Activated CD8-positive, alpha-beta memory T cell treated with anti-CD3 and anti-CD28 coated beads for 48 hours (primary cell): Measurements from ENCODE around the gene NDUFV1.
"Not testable (repeated sequence)": the region's sequence is repeated elsewhere in the genome, so short reads cannot be mapped to it uniquely, and the experiment has no call there.

Experiments
- DNase-seq, 3 experiments: peaks; one replicate each; pipeline ENCODE4 v3.0.0-alpha.2; 2020; ENCODE audit warnings: low read depth in 2 of 3, low spot score in 2 of 3

Gene NDUFV1

DNA sequence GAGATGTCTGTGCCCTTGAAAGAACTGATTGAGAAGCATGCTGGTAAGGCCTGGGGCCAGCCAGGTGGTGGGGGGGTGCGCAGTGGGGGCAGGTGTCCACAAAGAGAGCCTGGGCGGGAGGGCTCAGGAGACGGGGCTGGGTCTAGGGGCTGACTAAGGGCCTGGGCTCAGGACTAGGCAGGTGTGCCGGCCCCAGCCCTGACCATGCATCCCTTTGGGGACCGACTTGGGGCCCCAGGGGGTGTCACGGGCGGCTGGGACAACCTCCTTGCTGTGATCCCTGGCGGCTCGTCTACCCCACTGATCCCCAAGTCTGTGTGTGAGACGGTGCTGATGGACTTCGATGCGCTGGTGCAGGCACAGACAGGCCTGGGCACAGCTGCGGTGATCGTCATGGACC is 4.4 kb downstream of the NDUFV1 start:
- no peak for DNase-seq

- DNase-seq, result no peak
These were observed 5.2 kb downstream of the NDUFV1 start for GRCh38 chr11:67611704-67612587.

GRCh38 chr11:67612751-67613150 is 6.0 kb downstream of the NDUFV1 start:
- no peak for DNase-seq

DNA sequence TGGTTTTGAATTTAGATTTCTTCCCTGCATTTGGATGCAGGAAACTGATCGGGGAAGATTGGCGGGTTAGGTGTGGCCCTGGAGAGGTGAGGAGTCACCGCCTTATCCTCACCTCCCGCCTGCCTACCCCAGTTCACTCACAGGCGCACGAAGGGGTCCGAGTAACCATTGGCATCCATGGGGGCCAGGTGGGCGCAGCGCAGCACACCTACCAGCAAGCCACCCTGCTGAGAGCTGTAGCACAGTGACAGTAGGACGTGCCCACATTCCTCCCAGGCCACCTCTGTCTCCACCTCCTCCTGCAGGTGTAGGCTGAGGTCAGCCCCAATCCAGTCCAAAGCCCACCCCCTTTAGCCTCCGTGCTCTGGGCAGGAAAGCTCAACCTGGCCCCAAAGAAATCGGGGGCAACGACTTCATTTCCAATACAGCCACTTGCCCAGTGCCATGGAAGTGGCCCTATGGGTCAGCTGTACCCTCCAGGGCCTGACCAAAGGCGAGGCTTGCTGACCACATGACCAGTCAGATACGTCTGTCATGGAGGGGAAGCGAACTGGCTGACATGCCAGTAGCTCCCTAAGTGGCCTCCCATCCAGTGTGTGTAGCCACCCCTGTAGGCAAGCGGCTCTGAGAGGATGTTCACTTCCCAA is 6.7 kb downstream of the NDUFV1 start:
- DNase-seq, result no peak

- DNase-seq, result peak; percentile 61 to 75 (median 74)
These were observed 7.4 kb downstream of the NDUFV1 start for GRCh38 chr11:67613960-67614715.

DNA sequence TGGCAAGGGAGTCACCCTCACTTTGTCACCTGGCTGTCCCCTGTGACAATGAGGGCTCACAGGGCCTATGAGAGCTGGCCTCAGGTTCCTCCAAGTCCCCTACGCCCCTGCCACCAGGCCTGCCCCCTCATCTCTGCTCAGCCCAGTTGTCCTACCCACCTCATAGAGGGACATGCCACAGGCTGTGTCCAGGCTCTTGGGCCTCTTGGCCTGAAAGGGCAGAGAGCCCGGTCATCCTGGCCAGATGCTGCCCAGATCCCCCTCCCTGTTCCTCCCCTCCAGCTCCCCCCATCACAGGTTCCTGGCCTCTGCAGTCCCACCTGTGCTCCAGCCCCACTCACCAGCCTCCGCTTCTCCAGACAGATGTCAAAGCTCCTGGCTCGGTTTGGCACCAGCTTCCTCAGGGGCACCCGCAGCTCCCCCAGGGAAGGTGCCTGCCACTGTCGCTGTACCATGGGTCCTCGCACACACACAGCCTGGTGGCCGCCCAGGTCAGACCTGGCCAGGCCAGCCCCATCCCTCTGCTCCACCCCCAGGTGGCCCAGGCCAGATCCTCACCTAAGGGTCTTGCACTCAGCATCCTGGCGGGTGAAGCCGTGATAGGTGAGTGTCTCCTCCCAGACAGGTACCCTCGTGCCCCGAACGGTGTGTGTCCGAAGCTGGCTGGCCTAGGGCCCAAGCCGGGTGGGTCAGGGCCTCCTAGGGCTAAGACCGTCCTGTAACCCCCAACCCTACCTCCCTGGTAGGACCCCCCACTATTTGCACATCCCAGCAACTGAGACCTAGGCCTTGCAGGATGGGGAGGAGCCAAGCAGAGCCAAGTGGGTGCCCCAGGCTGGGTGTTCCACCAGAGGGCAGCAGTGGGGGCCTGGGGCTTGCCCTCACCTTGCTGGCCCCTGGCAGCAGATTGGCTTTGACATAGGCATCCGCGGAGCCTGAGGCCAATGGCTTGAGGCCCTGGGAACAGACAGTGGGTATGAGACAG is 8.3 kb downstream of the NDUFV1 start:
- DNase-seq, result peak in 1 of 3 experiments; percentile 48

DNA sequence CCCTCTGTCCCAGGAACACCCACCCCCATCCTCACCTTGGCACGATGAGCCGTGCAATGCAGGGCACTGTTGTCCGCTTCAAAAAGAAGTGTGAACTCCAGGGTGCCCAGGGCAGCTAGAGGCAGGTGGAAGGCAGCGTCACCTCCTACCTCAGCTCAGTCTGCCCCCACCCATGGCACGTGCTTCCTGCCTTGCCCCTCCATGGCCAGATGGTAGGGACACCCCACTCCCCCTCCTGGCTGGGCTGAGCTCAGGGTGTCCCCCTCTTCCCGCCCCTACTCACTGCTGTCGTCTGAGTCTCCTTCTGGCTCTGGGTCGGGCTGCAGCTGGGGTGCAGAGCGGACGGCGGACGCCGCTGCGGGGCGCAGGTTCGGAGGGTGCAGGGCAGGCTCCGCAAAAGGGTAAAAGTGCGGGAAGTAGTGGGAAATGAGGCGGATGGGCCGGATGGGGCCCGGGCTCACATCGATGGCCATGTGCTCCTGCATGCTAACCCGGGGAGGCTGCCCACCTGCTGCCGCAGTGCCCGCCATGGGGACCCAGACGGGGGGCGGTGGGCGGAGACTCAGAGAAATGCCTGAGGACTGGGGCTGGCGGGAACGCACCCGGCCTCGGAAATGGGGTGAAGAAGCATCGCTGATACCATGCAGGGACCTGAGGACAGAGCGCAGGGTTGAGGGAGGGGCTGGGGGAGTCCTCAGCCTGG is 9.1 kb downstream of the NDUFV1 start:
- no peak for DNase-seq

DNA sequence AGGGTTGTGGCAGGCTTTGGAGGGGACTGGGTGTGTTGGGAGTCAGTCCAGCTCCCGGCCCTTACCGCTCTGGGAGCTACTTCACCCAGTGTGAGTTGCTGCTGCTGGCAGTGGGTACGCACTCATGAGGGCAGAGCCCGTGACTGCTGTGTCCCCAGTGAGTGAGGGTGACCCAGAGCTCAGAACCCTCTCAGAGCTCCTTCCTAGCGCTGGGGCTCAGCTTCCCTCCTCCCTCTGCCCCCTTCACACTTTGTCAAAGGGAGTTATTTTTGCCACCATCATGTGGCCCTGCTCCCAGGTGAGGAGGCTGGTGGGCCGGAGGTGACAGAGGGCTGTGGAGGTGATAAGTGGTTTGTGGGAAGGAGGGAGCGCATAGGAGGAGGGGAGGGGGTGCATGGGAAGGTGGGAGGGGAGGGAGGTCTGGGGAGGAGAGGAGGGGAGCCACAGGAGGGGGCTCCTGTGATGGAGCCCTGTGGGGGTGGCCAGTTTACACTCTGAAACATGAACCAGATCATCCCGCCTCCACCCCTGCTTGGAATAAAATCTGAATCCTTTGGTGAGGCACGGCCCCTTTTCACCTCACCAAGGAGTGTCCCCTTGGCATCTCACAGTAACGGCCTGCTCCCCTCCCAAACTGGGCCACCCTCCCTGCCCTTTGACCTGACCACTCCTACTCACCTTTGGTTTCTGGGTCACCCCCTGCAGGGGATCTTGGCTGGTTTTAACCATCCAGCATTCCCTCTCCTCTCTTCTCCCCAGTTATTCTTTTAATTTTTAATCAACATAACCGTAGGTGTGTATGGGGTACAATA is 9.9 kb downstream of the NDUFV1 start:
- no peak for DNase-seq

- DNase-seq, result no peak
These were observed 10.7 kb downstream of the NDUFV1 start for GRCh38 chr11:67617243-67617953.

GRCh38 chr11:67618901-67619659 is 12.3 kb downstream of the NDUFV1 start:
- not testable (repeated sequence) for DNase-seq

DNA sequence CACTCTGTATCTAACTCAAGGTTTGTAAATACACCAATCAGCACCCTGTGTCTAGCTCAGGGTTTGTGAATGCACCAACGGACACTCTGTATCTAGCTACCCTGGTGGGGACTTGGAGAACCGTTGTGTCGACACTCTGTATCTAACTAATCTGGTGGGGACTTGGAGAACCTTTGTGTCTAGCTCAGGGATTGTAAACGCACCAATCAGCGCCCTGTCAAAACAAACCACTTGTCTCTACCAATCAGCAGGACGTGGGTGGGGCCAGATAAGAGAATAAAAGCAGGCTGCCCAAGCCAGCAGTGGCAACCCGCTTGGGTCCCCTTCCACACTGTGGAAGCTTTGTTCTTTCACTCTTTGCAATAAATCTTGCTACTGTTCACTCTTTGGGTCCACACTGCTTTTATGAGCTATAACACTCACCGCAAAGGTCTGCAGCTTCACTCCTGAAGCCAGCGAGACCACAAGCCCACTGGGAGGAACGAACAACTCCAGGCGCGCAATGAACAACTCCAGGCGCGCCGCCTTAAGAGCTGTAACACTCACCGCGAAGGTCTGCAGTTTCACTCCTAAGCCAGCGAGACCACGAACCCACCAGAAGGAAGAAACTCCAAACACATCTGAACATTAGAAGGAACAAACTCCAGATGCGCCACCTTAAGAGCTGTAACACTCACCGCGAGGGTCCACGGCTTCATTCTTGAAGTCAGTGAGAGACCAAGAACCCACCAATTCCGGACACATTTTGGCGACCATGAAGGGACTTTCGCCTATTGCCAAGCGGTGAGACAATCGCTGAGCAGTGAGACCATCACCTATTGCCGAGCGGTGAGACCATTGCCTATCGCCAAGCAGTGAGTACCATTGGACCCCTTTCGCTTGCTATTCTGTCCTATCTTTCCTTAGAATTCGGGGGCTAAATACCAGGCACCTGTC is 13.2 kb downstream of the NDUFV1 start:
- not testable (repeated sequence) for DNase-seq

- DNase-seq, result not testable (repeated sequence)
These were observed 13.9 kb downstream of the NDUFV1 start for GRCh38 chr11:67620621-67621020.

DNA sequence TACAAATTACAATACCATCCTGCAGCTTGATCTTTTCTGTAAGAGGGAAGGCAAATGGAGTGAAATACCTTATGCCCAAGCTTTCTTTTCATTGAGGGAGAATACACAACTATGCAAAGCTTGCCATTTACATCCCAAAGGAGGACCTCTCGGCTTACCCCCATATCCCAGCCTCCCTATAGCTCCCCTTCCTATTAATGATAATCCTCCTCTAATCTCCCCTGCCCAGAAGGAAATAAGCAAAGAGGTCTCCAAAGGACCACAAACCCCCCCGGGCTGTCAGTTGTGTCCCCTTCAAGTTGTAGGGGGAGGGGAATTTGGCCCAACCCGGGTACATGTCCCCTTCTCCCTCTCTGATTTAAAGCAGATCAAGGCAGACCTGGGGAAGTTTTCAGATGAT is 15.2 kb downstream of the NDUFV1 start:
- not testable (repeated sequence) for DNase-seq

- not testable (repeated sequence) for DNase-seq
These were observed 16.2 kb downstream of the NDUFV1 start for GRCh38 chr11:67622905-67623304.

DNA sequence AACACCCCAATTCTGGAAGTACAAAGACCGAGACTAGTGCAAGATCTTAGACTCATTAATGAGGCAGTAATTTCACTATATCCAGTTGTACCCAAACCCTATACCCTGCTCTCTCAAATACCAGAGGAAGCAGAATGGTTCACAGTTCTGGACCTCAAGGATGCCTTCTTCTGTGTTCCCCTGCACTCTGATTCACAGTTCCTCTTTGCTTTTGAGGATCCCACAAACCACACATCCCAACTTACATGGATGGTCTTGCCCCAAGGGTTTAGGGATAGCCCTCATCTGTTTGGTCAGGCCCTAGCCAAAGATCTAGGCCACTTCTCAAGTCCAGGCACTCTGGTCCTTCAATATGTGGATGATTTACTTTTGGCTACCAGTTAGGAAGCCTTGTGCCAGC is 17.1 kb downstream of the NDUFV1 start:
- not testable (repeated sequence) for DNase-seq

DNA sequence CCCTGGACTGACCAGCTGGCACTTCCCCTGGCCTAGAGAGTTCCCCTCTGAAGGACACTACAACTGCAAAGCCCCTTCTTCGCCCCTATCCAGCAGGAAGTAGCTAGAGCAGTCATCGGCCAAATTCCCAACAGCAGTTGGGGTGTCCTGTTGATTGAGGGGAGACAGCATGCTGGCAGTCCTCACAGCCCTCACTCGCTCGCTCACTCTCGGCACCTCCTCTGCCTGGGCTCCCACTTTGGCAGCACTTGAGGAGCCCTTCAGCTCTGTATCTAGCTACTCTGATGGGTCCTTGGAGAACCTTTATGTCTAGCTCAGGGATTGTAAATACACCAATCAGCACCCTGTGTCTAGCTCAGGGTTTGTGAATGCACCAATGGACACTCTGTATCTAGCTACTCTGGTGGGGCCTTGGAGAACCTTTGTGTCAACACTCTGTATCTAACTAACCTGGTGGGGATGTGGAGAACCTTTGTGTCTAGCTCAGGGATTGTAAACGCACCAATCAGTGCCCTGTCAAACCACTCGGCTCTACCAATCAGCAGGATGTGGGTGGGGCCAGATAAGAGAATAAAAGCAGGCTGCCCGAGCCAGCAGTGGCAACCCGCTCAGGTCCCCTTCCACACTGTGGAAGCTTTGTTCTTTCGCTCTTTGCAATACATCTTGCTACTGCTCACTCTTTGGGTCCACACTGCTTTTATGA is 19.5 kb downstream of the NDUFV1 start:
- DNase-seq, result not testable (repeated sequence)
